SU-DHL-6 (cell line): ENCODE results near the gene FBXL13.

ENCODE experiments used
- EZH2phosphoT487 ChIP-seq: fragments of 200-600 bp; sonication (generic), shearing (Covaris generic); conservative IDR thresholded peaks from 2 replicates; pipeline ENCODE4 v1.6.1; 2018; ENCODE audit warnings: mild to moderate bottlenecking, antibody characterized with exemption, low read length, moderate library complexity, mixed read lengths
- TF ChIP-seq, protein P1 (sequence below): fragments of 200-600 bp; sonication (generic); IDR thresholded peaks from one replicate; pipeline ENCODE4 v1.5.1; 2017; ENCODE audit warnings: antibody characterized with exemption, mild to moderate bottlenecking, low read length, moderate library complexity; ENCODE audit not compliant: insufficient read depth, poor library complexity, severe bottlenecking

DNA sequence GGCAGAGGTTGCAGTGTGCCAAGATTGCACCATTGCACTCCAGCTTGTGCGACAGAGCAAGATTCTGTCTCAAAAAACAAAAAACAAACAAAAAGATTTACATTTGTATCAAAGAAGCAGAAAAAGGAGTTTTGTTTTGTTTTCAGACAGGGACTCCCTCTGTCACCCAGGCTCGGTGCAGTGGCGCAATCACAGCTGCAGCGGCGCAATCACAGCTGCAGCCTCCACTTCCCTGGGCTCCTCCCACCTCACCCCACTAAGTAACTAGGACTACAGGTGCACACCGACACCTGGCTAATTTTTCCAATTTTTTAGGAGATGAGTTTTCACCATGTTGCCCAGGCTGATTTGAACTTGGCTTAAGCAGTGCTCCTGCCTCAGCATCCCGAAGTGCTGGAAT, 2.2 kb upstream of the FBXL13 start:
- TF ChIP-seq, protein P1, sequence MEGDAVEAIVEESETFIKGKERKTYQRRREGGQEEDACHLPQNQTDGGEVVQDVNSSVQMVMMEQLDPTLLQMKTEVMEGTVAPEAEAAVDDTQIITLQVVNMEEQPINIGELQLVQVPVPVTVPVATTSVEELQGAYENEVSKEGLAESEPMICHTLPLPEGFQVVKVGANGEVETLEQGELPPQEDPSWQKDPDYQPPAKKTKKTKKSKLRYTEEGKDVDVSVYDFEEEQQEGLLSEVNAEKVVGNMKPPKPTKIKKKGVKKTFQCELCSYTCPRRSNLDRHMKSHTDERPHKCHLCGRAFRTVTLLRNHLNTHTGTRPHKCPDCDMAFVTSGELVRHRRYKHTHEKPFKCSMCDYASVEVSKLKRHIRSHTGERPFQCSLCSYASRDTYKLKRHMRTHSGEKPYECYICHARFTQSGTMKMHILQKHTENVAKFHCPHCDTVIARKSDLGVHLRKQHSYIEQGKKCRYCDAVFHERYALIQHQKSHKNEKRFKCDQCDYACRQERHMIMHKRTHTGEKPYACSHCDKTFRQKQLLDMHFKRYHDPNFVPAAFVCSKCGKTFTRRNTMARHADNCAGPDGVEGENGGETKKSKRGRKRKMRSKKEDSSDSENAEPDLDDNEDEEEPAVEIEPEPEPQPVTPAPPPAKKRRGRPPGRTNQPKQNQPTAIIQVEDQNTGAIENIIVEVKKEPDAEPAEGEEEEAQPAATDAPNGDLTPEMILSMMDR: no peak
- TF ChIP-seq EZH2phosphoT487: no peak
